ENCODE results near the gene JMJD1C.

Gene JMJD1C

GRCh38 chr10:63209705-63210104 lies 256.1 kb downstream of the JMJD1C start:
- WGBS (ENCODE audit: insufficient coverage, insufficient read length) = no CpG with 5 or more reads among the region's 2 CpGs
- DNase-seq (ENCODE audit: low read depth, low spot score) = no peak
- no peaks in the 10 kb centered on the region for H3K27me3 ChIP-seq (ENCODE audit: control insufficient read depth, insufficient read depth, low read length)
- H3K36me3 ChIP-seq (ENCODE audit: control insufficient read depth, insufficient read depth, low read length) = peaks cover 25% of the 10 kb centered on the region; the same call in 1 of the 2 replicates
- no peak overlapping the region for H3K4me3 ChIP-seq (ENCODE audit: low read length)
- no peak overlapping the region for H3K27ac ChIP-seq (ENCODE audit: low read length)
- H3K4me1 ChIP-seq (ENCODE audit: control insufficient read depth, insufficient read depth, low read length) = no peaks in the 10 kb centered on the region; the same call in 1 of the 2 replicates
- no peaks in the 10 kb centered on the region for H3K9me3 ChIP-seq (ENCODE audit: control insufficient read depth, insufficient read depth, low read length)

DNA sequence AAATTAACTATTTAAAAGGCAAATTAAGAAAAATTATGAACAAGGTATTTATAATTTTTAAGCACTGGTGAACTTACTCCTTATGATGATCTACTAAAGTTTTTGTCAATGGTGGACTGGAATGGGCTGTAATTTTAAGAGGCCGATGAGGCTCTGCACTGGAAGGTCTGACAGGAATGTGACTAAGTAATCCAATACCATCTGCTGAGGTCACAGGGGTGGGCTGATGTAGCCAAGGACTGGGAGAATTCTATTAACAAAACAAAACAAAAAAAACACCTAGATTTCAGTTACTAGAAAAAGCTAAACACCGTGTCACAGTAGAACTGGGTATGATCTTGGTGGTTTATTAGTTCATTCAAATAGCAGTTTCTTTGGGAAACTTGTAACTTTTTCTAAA lies 256.8 kb downstream of the JMJD1C start:
- no peak overlapping the region for H3K4me3 ChIP-seq (ENCODE audit: low read length)
- no peaks in the 10 kb centered on the region for H3K27me3 ChIP-seq (ENCODE audit: control insufficient read depth, insufficient read depth, low read length)
- no CpG with 5 or more reads among the region's 2 CpGs for WGBS (ENCODE audit: insufficient coverage, insufficient read length)
- H3K4me1 ChIP-seq (ENCODE audit: control insufficient read depth, insufficient read depth, low read length) = no peaks in the 10 kb centered on the region; the same call in 1 of the 2 replicates
- DNase-seq (ENCODE audit: low read depth, low spot score) = no peak
- no peak overlapping the region for H3K27ac ChIP-seq (ENCODE audit: low read length)
- peaks cover 20% of the 10 kb centered on the region; the same call in 1 of the 2 replicates for H3K36me3 ChIP-seq (ENCODE audit: control insufficient read depth, insufficient read depth, low read length)
- no peaks in the 10 kb centered on the region for H3K9me3 ChIP-seq (ENCODE audit: control insufficient read depth, insufficient read depth, low read length)

DNA sequence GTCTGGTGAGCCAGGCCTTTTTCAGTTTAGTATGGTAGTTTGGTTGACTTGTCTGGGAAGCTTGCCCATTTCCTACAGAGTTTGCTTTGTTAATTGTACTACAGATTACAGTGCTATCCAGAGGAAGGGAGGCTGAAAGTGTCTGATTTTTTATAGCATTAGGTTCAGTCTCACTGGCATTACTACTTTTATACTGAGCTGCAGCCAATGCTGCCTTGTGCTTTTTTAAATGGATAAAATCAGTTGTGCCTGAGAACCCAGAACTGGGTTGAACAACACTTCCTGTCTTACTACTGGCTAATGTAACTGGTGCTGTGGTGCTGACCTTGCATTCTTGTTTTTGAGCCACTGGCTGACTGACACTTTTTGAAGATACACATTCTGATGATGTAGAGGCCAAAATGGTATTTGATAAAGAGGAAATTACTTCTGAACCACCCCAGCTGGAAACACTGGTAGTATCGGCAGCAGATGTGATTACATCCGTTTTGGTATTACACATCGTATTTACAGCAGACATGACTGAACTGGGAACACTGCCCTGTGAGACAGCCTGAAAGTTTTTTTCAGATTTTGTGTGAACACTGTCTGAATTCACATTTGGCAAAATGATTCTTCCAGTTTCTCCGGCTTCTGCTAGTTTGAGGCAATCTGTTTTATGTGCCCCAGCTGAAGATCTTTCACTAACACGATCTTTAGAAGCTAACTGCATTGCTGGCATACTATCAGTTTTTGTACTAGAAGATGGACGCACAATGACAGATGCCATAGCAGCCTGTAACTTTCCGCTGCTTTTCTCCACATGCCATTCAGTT lies 258.6 kb downstream of the JMJD1C start:
- no peaks in the 10 kb centered on the region; the same call in 1 of the 2 replicates for H3K4me1 ChIP-seq (ENCODE audit: control insufficient read depth, insufficient read depth, low read length)
- no CpG with 5 or more reads among the region's 7 CpGs for WGBS (ENCODE audit: insufficient coverage, insufficient read length)
- no peaks in the 10 kb centered on the region for H3K27me3 ChIP-seq (ENCODE audit: control insufficient read depth, insufficient read depth, low read length)
- no peaks in the 10 kb centered on the region for H3K9me3 ChIP-seq (ENCODE audit: control insufficient read depth, insufficient read depth, low read length)
- H3K36me3 ChIP-seq (ENCODE audit: control insufficient read depth, insufficient read depth, low read length) = peaks cover 13% of the 10 kb centered on the region; the same call in 1 of the 2 replicates
- DNase-seq (ENCODE audit: low read depth, low spot score) = no peak
- no peak overlapping the region for H3K4me3 ChIP-seq (ENCODE audit: low read length)
- no peak overlapping the region for H3K27ac ChIP-seq (ENCODE audit: low read length)

- Histone ChIP-seq H3K36me3 (ENCODE audit: control insufficient read depth, insufficient read depth, low read length) (peaks cover 13% of the 10 kb centered on the region; the same call in 1 of the 2 replicates), H3K4me3 (ENCODE audit: low read length) (no peak overlapping the region), H3K27ac (ENCODE audit: low read length) (no peak overlapping the region), H3K4me1 (ENCODE audit: control insufficient read depth, insufficient read depth, low read length) (no peaks in the 10 kb centered on the region; the same call in none of the 2 replicates), H3K9me3 (ENCODE audit: control insufficient read depth, insufficient read depth, low read length) (no peaks in the 10 kb centered on the region), H3K27me3 (ENCODE audit: control insufficient read depth, insufficient read depth, low read length) (no peaks in the 10 kb centered on the region)
- no peak for DNase-seq (ENCODE audit: low read depth, low spot score)
These were observed 259.2 kb downstream of the JMJD1C start for GRCh38 chr10:63206576-63206975.

DNA sequence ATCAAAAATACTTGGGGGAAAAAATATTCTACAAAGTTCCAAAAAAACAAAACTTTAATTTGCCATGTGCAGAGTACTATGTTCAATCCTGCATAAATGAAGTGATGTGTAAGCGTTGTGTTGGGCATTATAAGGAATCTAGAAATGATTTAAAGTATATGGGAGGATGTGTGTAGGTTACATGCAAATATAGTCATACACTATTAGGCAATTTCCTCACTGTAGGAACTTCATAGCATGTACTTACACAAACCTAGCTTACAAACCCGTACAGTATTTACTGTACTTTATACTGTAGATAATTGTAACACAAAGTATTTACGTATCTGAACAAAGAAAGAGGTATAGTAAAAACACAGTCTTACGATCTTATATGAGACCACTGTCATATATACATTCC lies 260.4 kb downstream of the JMJD1C start:
- Histone ChIP-seq H3K4me1 (ENCODE audit: control insufficient read depth, insufficient read depth, low read length) (no peaks in the 10 kb centered on the region; the same call in none of the 2 replicates), H3K36me3 (ENCODE audit: control insufficient read depth, insufficient read depth, low read length) (peaks cover 8% of the 10 kb centered on the region; the same call in 1 of the 2 replicates)

DNA sequence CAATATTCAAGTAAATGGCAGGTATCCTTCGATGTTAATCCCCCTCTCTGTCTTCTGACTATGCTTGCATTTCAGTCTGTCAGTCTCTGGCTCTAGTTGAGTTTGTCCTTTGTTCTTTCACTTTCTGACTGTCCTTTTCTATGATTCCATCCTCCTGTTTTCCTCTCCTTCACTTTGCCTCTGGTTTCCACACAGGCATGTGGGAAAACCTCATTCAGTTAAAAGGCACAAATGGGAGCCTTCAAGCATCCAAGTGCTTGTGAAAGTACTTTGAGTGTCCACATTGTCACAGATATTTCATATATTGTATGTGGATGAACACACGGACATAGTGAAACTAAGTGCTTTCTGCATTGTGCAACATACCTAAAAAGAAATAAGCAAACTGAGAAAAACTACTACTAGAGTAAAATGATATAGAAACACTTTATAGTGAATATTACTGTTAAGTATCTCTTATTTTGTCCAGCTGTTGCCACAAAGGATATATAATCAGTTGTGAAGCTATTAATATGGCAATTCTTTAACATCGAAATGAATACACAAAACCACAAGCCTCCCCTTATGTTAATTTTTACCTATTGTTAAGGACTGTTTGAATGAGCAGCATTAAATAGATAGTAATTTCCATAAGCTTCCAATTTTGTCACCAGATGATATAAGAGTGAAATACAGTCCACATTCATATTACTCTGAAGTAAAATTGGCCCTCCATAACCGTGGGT lies 260.9 kb downstream of the JMJD1C start:
- DNase-seq (ENCODE audit: low read depth, low spot score) = no peak
- Histone ChIP-seq H3K4me1 (ENCODE audit: control insufficient read depth, insufficient read depth, low read length) (no peaks in the 10 kb centered on the region; the same call in none of the 2 replicates), H3K9me3 (ENCODE audit: control insufficient read depth, insufficient read depth, low read length) (no peaks in the 10 kb centered on the region), H3K36me3 (ENCODE audit: control insufficient read depth, insufficient read depth, low read length) (peaks cover 8% of the 10 kb centered on the region; the same call in 1 of the 2 replicates), H3K4me3 (ENCODE audit: low read length) (no peak overlapping the region), H3K27ac (ENCODE audit: low read length) (no peak overlapping the region), H3K27me3 (ENCODE audit: control insufficient read depth, insufficient read depth, low read length) (no peaks in the 10 kb centered on the region)
- no CpG with 5 or more reads among the region's 4 CpGs for WGBS (ENCODE audit: insufficient coverage, insufficient read length)

More for the DNA sequence above, 260.4 kb downstream of the JMJD1C start:
- no peaks in the 10 kb centered on the region for H3K27me3 ChIP-seq (ENCODE audit: control insufficient read depth, insufficient read depth, low read length)
- H3K4me3 ChIP-seq (ENCODE audit: low read length) = no peak overlapping the region
- H3K27ac ChIP-seq (ENCODE audit: low read length) = no peak overlapping the region
- no peak for DNase-seq (ENCODE audit: low read depth, low spot score)
- H3K9me3 ChIP-seq (ENCODE audit: control insufficient read depth, insufficient read depth, low read length) = no peaks in the 10 kb centered on the region
- WGBS (ENCODE audit: insufficient coverage, insufficient read length) = no CpG with 5 or more reads among the region's 4 CpGs

DNA sequence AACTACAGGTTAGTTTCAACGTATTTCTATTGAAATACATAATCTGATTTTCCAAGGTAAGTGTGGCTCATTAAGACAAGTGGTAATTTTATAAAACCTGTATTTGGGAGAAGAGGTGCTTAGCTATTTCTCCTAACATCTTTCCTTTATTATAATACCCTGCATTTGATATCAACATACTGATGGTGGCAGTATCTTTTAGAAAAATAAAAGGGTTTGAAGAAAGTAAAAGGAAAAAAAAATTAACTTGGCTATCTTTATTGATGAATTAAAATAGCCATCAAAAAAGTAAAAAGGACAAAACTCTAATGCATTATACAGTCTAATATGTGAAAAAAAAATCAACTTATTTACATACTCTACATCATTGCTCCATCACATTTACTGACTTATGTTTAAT lies 264.7 kb downstream of the JMJD1C start:
- WGBS (ENCODE audit: insufficient coverage, insufficient read length) = no CpG with 5 or more reads among the region's 1 CpG
- no peak overlapping the region for H3K4me3 ChIP-seq (ENCODE audit: low read length)
- no peak overlapping the region for H3K27ac ChIP-seq (ENCODE audit: low read length)
- no peaks in the 10 kb centered on the region for H3K9me3 ChIP-seq (ENCODE audit: control insufficient read depth, insufficient read depth, low read length)
- H3K4me1 ChIP-seq (ENCODE audit: control insufficient read depth, insufficient read depth, low read length) = no peaks in the 10 kb centered on the region; the same call in none of the 2 replicates
- DNase-seq (ENCODE audit: low read depth, low spot score) = no peak
- no peaks in the 10 kb centered on the region for H3K27me3 ChIP-seq (ENCODE audit: control insufficient read depth, insufficient read depth, low read length)
- H3K36me3 ChIP-seq (ENCODE audit: control insufficient read depth, insufficient read depth, low read length) = peaks cover 4% of the 10 kb centered on the region; the same call in 1 of the 2 replicates

DNA sequence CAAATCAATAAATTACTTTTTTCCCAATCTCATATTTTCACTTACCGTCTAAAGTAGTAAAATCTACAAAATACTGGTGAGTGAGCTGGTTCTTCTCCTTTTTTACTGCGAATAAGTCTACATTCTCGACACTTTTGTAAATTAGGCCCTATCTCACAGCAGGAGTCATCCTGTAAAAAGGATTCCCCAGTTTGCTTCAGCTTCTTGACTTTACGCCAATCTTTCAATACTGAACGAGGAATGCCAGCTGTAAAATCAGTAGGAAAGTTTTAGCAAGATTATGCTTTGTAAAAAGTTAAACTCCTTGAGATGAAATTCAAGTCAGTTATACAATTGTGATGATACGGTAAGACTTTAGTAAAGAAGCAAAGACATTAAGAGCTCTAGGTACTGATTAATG lies 265.3 kb downstream of the JMJD1C start:
- Histone ChIP-seq H3K36me3 (ENCODE audit: control insufficient read depth, insufficient read depth, low read length) (peaks cover 7% of the 10 kb centered on the region; the same call in 1 of the 2 replicates), H3K4me1 (ENCODE audit: control insufficient read depth, insufficient read depth, low read length) (no peaks in the 10 kb centered on the region; the same call in none of the 2 replicates), H3K9me3 (ENCODE audit: control insufficient read depth, insufficient read depth, low read length) (no peaks in the 10 kb centered on the region), H3K27ac (ENCODE audit: low read length) (no peak overlapping the region), H3K27me3 (ENCODE audit: control insufficient read depth, insufficient read depth, low read length) (no peaks in the 10 kb centered on the region), H3K4me3 (ENCODE audit: low read length) (no peak overlapping the region)
- DNase-seq (ENCODE audit: low read depth, low spot score) = no peak
- 100% methylated on average over 1 of the region's 6 CpGs for WGBS (ENCODE audit: insufficient coverage, insufficient read length)

DNA sequence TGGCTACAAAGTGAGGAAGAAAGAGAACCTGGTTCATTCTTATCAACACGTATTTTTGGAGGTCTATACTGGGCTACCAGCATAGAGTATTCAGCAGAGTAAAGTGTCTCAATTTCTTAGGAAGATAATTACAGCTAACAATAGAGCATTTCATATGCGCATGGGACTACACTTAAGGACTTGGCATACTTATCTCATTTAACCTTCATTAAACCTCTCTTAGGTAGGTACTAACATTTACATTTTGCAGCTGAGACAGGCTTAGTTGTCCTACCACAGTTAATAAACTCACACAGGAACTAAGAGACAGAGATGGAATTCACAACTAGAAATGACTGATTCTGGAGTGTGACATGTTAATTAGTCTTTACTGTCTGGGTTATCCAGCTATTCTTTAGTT lies 266.1 kb downstream of the JMJD1C start:
- no peak for DNase-seq (ENCODE audit: low read depth, low spot score)
- Histone ChIP-seq H3K36me3 (ENCODE audit: control insufficient read depth, insufficient read depth, low read length) (peaks cover 7% of the 10 kb centered on the region; the same call in 1 of the 2 replicates), H3K4me1 (ENCODE audit: control insufficient read depth, insufficient read depth, low read length) (no peaks in the 10 kb centered on the region; the same call in 1 of the 2 replicates), H3K27ac (ENCODE audit: low read length) (no peak overlapping the region), H3K9me3 (ENCODE audit: control insufficient read depth, insufficient read depth, low read length) (no peaks in the 10 kb centered on the region), H3K27me3 (ENCODE audit: control insufficient read depth, insufficient read depth, low read length) (no peaks in the 10 kb centered on the region), H3K4me3 (ENCODE audit: low read length) (no peak overlapping the region)
- WGBS (ENCODE audit: insufficient coverage, insufficient read length) = no CpG with 5 or more reads among the region's 2 CpGs

GRCh38 chr10:63197344-63198092 lies 268.3 kb downstream of the JMJD1C start:
- no peak overlapping the region for H3K27ac ChIP-seq (ENCODE audit: low read length)
- no peak overlapping the region for H3K4me3 ChIP-seq (ENCODE audit: low read length)
- H3K27me3 ChIP-seq (ENCODE audit: control insufficient read depth, insufficient read depth, low read length) = no peaks in the 10 kb centered on the region
- peaks cover 7% of the 10 kb centered on the region; the same call in 1 of the 2 replicates for H3K36me3 ChIP-seq (ENCODE audit: control insufficient read depth, insufficient read depth, low read length)
- WGBS (ENCODE audit: insufficient coverage, insufficient read length) = no CpG with 5 or more reads among the region's 2 CpGs
- no peaks in the 10 kb centered on the region; the same call in 1 of the 2 replicates for H3K4me1 ChIP-seq (ENCODE audit: control insufficient read depth, insufficient read depth, low read length)
- H3K9me3 ChIP-seq (ENCODE audit: control insufficient read depth, insufficient read depth, low read length) = no peaks in the 10 kb centered on the region
- no peak for DNase-seq (ENCODE audit: low read depth, low spot score)
